ENCODE data around the gene SPATA24.
"Not testable (repeated sequence)": the region's sequence is repeated elsewhere in the genome, so short reads cannot be mapped to it uniquely, and the experiment has no call there.

SPATA24 gene

GRCh38 chr5:139394654-139395566, 9.0 kb downstream of the SPATA24 start, which contains the start of gene PROB1:
PROB1 (minus strand) TSS chr5:139395104; CDS start chr5:139395081, 23 bp downstream.
- DNase-seq: no peak

- peak; percentile 49 for DNase-seq
These were observed 9.7 kb downstream of the SPATA24 start for GRCh38 chr5:139394123-139394653.

- no peak for DNase-seq
These were observed 10.3 kb downstream of the SPATA24 start for GRCh38 chr5:139393497-139394122.

- DNase-seq: peak; percentile 78
These were observed 11.0 kb downstream of the SPATA24 start for GRCh38 chr5:139392678-139393496.

- DNase-seq: no peak
These were observed 11.6 kb downstream of the SPATA24 start for GRCh38 chr5:139392324-139392677.

- no peak for DNase-seq
These were observed 12.1 kb downstream of the SPATA24 start for GRCh38 chr5:139391570-139392323.

- no peak for DNase-seq
These were observed 13.0 kb downstream of the SPATA24 start for GRCh38 chr5:139390639-139391569.

GRCh38 chr5:139389701-139390638, 13.9 kb downstream of the SPATA24 start, which contains the start of gene MZB1:
MZB1 (minus strand) TSS chr5:139389913; CDS start chr5:139389856, 57 bp downstream.
- peak; percentile 60 for DNase-seq

GRCh38 chr5:139388198-139388821, 15.6 kb downstream of the SPATA24 start:
- DNase-seq: no peak

GRCh38 chr5:139387611-139388197, 16.2 kb downstream of the SPATA24 start:
- DNase-seq: no peak

- not testable (repeated sequence) for DNase-seq
These were observed 16.9 kb downstream of the SPATA24 start for GRCh38 chr5:139386956-139387355.

GRCh38 chr5:139386050-139386438, 17.8 kb downstream of the SPATA24 start:
- DNase-seq: no peak

GRCh38 chr5:139385061-139386049, 18.5 kb downstream of the SPATA24 start:
- no peak for DNase-seq

- DNase-seq: no peak
These were observed 19.3 kb downstream of the SPATA24 start for GRCh38 chr5:139384591-139385051.

- DNase-seq: no peak
These were observed 19.8 kb downstream of the SPATA24 start for GRCh38 chr5:139383993-139384590.

- no peak for DNase-seq
These were observed 20.5 kb downstream of the SPATA24 start, which contains the start of gene SLC23A1 for GRCh38 chr5:139383275-139383992. SLC23A1 (minus strand) TSS chr5:139383297; CDS start chr5:139383253, 44 bp downstream.

All from stimulated activated naive CD4-positive, alpha-beta T cell treated with Interleukin-2 at 50 U/mL for 16 hours (primary cell).